Activated gamma-delta T cell (primary cell): ENCODE results near the gene NABP1.
A peak's percentile ranks its signal among the peaks of the same experiment; 100 is the strongest.
"Not testable (repeated sequence)": the region's sequence is repeated elsewhere in the genome, so short reads cannot be mapped to it uniquely, and the experiment has no call there.

ENCODE experiments used
- DNase-seq: peaks from one replicate; lab custom pipeline; 2025; lab: John Stamatoyannopoulos, UW
- total RNA-seq, 2 donors: gene quantifications; one replicate each; lab custom pipeline; 2026; lab: John Stamatoyannopoulos, UW

Gene NABP1
- total RNA-seq, result 107 to 117 reads per million in 2 donors

- peak; percentile 99 for DNase-seq
Observed at GRCh38 chr2:191677646-191678436, at the start of gene NABP1. Gene NABP1, plus strand, starts transcription at chr2:191678136. Its CDS starts 479 bp downstream, at chr2:191678615.

GRCh38 chr2:191629001-191629453, 48.9 kb upstream of the NABP1 start:
- DNase-seq, result no peak

- DNase-seq, result no peak
Observed at GRCh38 chr2:191629976-191630712, 47.8 kb upstream of the NABP1 start.

- no peak for DNase-seq
Observed at GRCh38 chr2:191631754-191632153, 46.2 kb upstream of the NABP1 start.

GRCh38 chr2:191632426-191632825, 45.5 kb upstream of the NABP1 start:
- DNase-seq, result no peak

GRCh38 chr2:191634791-191635190, 43.1 kb upstream of the NABP1 start:
- DNase-seq, result no peak

- DNase-seq, result no peak
Observed at GRCh38 chr2:191635333-191636234, 42.4 kb upstream of the NABP1 start.

GRCh38 chr2:191636235-191636543, 41.7 kb upstream of the NABP1 start:
- no peak for DNase-seq

- no peak for DNase-seq
Observed at GRCh38 chr2:191636586-191636985, 41.4 kb upstream of the NABP1 start.

- DNase-seq, result no peak
Observed at GRCh38 chr2:191637182-191638078, 40.5 kb upstream of the NABP1 start.

- DNase-seq, result no peak
Observed at GRCh38 chr2:191638079-191638801, 39.7 kb upstream of the NABP1 start.

GRCh38 chr2:191638802-191639172, 39.1 kb upstream of the NABP1 start:
- DNase-seq, result no peak

GRCh38 chr2:191641609-191642008, 36.3 kb upstream of the NABP1 start:
- no peak for DNase-seq

- no peak for DNase-seq
Observed at GRCh38 chr2:191642541-191642940, 35.4 kb upstream of the NABP1 start.

GRCh38 chr2:191643429-191643828, 34.5 kb upstream of the NABP1 start:
- DNase-seq, result no peak

- not testable (repeated sequence) for DNase-seq
Observed at GRCh38 chr2:191644613-191645012, 33.3 kb upstream of the NABP1 start.

- DNase-seq, result no peak
Observed at GRCh38 chr2:191645032-191645431, 32.9 kb upstream of the NABP1 start.

- no peak for DNase-seq
Observed at GRCh38 chr2:191645434-191646162, 32.3 kb upstream of the NABP1 start.

GRCh38 chr2:191646163-191646902, 31.6 kb upstream of the NABP1 start:
- DNase-seq, result no peak
